A549 (cell line): ENCODE data around the gene GPR150.

Experiments
- CEBPB ChIP-seq, 2 experiments: fragments of >200 bp in 1 of 2; sonication (Bioruptor Twin) in 1 of 2; formaldehyde crosslinking in 1 of 2; IDR thresholded peaks; 2 replicates each; pipeline ENCODE4 v1.6.1; 2012 to 2016
- CTCF ChIP-seq: fragments of >200 bp; sonication (Bioruptor Twin); formaldehyde crosslinking; IDR thresholded peaks from 3 replicates; pipeline ENCODE4 v1.5.1; 2016
- EP300 ChIP-seq, 2 experiments: fragments of >200 bp; sonication (Bioruptor Twin); formaldehyde crosslinking; IDR thresholded peaks; 2 replicates in 1 of 2; 3 replicates in 1 of 2; pipeline ENCODE4 v1.6.1; 2016 to 2017
- HMGXB4 ChIP-seq: fragments of 250-450 bp; sonication (Bioruptor Pico); IDR thresholded peaks from 2 replicates; pipeline ENCODE4 v1.5.0; 2021; ENCODE audit warnings: mild to moderate bottlenecking, moderate library complexity, borderline replicate concordance
- KDM1A ChIP-seq: fragments of 200-600 bp; sonication (generic); IDR thresholded peaks from 2 replicates; pipeline ENCODE4 v1.6.1; 2016; ENCODE audit warnings: low read depth, mild to moderate bottlenecking
- MYC ChIP-seq: IDR thresholded peaks from 2 replicates; pipeline ENCODE4 v1.6.1; 2012; ENCODE audit warnings: mild to moderate bottlenecking, inconsistent platforms, low read length, improper control_type of control experiment, borderline replicate concordance
- SMC3 ChIP-seq: fragments of >200 bp; sonication (Bioruptor Twin); formaldehyde crosslinking; IDR thresholded peaks from 3 replicates; pipeline ENCODE4 v1.6.1; 2018; ENCODE audit warnings: inconsistent platforms

- TF ChIP-seq CEBPB (IDR thresholded peaks at IDR 0.05) (no peak), SMC3 (no peak), CTCF (no peak), MYC (no peak), HMGXB4 (CRISPR knock-in tag) (no peak), EP300 (IDR thresholded peaks at IDR 0.05) (no peak), KDM1A (no peak)
Measured at GRCh38 chr5:95628933-95629332, 9.0 kb downstream of the GPR150 start.
